ENCODE data around the gene TENM3.

Gene TENM3

GRCh38 chr4:182400790-182401189 lies 157.6 kb downstream of the TENM3 start:
- no peak for DNase-seq (ENCODE audit: low spot score)

GRCh38 chr4:182404376-182404775 lies 161.2 kb downstream of the TENM3 start:
- no peak for DNase-seq (ENCODE audit: low spot score)

GRCh38 chr4:182405087-182405486 lies 161.9 kb downstream of the TENM3 start:
- no peak for DNase-seq (ENCODE audit: low spot score)

DNA sequence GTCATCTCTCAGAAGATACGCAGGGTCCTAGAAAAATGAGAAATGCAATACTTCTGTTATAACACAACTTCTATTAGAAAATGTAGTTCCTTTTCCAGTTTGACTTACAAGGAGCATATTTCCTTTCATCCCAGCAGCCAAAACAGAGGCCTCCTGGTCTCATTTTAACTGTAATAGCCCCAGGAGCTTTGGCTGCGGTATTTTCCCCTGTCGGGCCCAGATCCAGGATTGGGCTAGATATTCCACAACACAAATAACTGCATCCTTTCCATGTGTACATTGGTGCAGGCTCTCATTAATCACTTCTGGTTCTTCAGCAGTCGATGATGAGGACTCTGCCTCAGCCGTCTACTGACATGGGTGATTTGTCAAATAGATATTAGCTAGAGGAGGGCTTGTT lies 166.1 kb downstream of the TENM3 start:
- no peak for DNase-seq (ENCODE audit: low spot score)

DNA sequence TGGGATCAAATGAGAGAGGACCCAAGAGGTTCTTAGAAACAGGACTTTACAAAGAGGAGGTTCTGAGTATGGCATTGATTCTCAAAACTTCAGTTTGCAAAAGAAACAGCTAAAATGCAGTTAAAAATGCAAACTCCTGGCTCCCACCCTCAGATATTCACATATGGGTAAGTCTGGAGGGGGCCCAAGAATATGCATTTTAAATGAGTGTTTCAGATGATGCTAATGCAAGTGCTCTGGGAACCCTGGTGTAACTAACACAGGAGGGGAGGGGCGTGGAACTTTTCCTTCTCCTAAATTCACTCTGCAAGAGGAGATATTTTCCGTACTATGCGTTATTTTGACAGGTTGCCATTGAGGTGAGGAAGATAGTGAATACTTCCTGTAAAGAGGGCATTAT lies 168.2 kb downstream of the TENM3 start:
- DNase-seq (ENCODE audit: low spot score), result no peak

GRCh38 chr4:182413550-182413949 lies 170.3 kb downstream of the TENM3 start:
- DNase-seq (ENCODE audit: low spot score), result no peak

GRCh38 chr4:182415116-182415515 lies 171.9 kb downstream of the TENM3 start:
- no peak for DNase-seq (ENCODE audit: low spot score)

- no peak for DNase-seq (ENCODE audit: low spot score)
Observed at GRCh38 chr4:182416067-182416466, 172.9 kb downstream of the TENM3 start.

GRCh38 chr4:182418054-182418734 lies 175.0 kb downstream of the TENM3 start:
- no peak for DNase-seq (ENCODE audit: low spot score)

GRCh38 chr4:182420189-182420588 lies 177.0 kb downstream of the TENM3 start:
- no peak for DNase-seq (ENCODE audit: low spot score)

DNA sequence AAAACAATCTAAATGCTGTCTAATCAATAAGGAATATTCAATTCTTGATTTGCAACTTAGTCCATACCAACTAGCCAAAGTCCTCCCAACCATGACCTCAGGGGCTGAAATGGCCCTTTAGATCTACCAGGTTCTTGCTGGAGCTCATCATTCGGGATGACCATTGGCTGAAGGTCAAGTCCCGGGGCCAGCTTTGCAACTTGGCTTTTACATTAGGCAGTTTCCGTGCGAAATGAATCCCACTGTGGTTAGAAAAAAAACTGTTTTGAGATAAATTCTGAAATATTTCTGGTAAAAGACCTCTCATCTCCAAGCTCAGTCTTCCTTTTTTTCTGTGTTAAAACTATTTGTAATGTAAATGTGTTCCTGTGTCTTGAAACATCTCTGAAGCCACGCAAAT lies 178.6 kb downstream of the TENM3 start:
- DNase-seq (ENCODE audit: low spot score), result no peak

DNA sequence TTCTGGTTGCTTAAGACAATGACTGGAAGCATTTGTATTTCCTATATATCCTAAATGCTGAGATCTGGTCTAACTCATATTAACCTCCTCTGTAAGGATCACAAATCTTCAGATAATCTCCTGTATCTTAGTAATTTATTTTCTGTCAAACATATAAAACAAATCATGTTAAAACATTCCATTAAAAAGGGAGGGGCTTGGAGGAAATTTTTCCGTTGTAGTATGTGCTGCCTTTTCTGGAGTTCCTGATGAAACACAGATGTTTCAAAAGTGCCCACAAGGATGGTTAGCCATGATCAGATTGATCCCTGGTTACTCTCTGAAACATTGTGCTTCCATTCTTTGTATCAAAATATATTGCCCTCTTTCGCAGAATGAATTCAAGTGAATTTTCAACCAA lies 182.1 kb downstream of the TENM3 start:
- DNase-seq (ENCODE audit: low spot score), result no peak

DNA sequence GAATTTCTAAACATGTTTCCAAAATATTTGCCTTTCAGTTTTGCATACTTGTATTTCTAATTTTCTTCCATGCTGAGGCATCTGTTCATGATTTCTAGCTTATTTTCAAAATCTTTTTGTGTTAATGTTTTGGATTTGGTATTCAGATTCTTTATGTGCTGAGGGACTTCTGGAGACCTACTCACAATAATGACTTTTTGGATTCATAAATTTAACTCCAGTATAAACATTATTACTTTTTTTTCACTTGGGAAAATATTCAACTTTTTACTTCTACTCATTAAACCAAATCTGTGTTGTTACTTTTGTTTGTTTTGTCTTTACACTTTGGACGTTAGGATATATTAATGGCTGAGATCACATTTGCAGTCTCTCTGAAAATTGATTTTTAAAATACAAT lies 183.7 kb downstream of the TENM3 start:
- no peak for DNase-seq (ENCODE audit: low spot score)

DNA sequence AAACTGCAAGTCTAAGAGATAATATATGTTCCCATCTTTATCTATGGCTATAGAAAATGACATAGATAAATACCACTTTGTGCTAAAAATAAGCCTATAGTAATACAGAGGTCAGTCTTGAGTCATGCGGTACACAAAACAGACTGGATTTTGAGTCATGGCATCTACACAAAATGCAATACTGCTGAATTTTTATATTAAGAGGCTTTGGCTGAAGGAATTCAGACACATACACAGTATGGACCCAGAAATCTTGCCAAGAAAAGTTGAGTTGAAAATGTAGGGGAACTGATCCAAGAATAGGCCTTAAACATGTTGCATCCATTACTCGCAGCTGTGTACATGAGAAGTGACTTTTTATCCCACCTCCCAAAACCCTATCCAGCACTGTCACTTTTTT lies 184.4 kb downstream of the TENM3 start:
- no peak for DNase-seq (ENCODE audit: low spot score)

DNA sequence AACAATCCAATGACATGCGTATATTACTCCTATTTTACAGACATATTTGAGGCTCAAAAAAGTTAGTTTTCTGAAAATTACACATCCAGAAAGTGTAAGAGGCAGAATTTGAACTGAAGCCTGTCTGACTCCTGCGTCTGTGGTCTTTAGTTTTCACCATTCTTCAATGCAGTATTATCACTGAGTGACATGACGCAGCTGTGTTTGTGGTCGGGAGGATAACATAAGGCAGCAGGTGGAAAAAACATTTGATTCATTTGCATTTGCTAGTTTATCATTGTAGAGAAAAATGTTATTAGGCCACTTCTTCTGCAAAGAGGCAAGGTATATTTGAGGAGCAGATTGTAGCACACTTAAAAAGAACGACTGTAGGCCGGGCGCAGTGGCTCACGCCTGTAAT lies 186.7 kb downstream of the TENM3 start:
- no peak for DNase-seq (ENCODE audit: low spot score)

DNA sequence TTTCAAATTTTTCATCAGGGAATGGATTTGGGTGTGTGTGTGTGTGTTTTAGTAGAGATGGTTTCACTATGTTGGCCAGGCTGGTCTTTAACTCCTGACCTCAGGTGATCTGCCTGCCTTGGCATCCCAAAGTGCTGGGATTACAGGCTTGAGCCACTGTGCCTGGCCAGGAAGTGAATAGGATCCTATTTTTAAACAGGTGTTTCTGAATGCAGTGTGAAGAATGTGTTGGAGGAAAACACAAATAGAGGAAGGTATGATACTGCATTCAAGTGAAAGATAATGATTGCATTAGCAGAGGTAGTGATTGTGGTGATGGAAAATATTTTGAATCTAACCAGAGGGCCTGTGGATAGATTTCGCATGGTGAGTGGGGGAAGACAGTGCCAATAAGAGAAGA lies 189.6 kb downstream of the TENM3 start:
- DNase-seq (ENCODE audit: low spot score), result no peak

- no peak for DNase-seq (ENCODE audit: low spot score)
Observed at GRCh38 chr4:182434720-182435119, 191.5 kb downstream of the TENM3 start.

- no peak for DNase-seq (ENCODE audit: low spot score)
Observed at GRCh38 chr4:182435401-182435800, 192.2 kb downstream of the TENM3 start.

- no peak for DNase-seq (ENCODE audit: low spot score)
Observed at GRCh38 chr4:182443070-182443469, 199.9 kb downstream of the TENM3 start.

- DNase-seq (ENCODE audit: low spot score), result no peak
Observed at GRCh38 chr4:182447767-182448280, 204.6 kb downstream of the TENM3 start.

DNA sequence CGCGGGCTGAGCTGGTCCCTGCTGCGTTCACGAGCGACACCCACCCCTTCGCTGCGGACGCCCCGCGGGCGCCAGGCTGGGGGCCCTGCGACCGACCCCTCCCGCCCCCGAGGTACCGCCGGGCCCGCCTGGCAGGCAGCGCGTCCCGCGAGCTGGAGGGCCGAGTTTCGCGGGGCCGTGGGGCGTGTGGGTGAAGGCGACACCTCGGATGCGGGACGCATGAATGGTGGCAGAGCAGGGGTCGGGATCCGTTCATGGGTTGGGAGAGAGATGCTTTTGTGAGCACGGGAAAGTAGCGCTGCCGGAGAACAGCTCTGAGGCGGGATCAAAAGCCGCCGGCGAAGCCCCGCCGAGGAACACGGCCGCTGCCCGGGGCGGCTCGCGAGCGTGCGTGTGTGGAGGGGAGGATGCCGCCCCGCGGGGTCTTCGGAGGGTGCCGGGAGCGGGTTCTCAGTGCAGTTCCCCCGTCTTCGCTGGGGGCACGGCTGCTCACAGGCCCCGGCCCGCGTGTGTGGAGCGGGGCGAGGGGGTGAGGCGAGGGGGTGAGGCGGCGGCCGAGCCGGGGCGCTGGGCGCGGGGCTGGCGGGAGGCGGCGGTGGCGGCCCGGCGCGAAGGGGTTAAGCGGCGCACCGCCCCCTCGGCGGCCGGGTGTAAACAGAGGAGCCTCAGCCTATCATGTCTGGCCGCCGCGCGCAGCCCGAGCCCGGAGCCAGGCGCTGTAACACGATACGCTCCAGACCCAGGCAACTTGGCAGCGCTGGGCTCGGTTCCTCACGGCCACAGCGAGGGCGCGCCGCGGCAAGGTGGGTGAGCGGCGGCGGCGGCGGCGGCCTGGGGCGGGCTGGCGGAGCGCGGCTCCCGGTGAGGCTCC lies 205.3 kb downstream of the TENM3 start:
- peak; percentile 28 for DNase-seq (ENCODE audit: low spot score)

GRCh38 chr4:182449186-182449929 lies 206.2 kb downstream of the TENM3 start:
- DNase-seq (ENCODE audit: low spot score), result no peak

All from activated CD4-positive, alpha-beta T cell treated with anti-CD3 and anti-CD28 coated beads, Interleukin-2, Interleukin-4, amounts not matched to agents 100 ng/mL and 50 ng/mL, durations not matched to agents 16 hours and 8 hours (primary cell).